GM06990 (cell line): Measurements from ENCODE around the gene S100A16.

Experiments used
- DNase-seq: peaks from one replicate; pipeline ENCODE4 v3.0.0-alpha.2; 2011; ENCODE audit not compliant: insufficient read length; ENCODE audit errors: extremely low read depth
- H3K27me3 ChIP-seq: replicated peaks from 2 replicates; pipeline ENCODE4 v1.6.0; 2011; ENCODE audit warnings: low read length; ENCODE audit not compliant: control insufficient read depth, insufficient read depth
- H3K36me3 ChIP-seq: 2 replicates; pipeline ENCODE4 v1.5.1; 2011; ENCODE audit warnings: low read length; ENCODE audit not compliant: control insufficient read depth, insufficient read depth
- H3K4me3 ChIP-seq: replicated peaks from 2 replicates; pipeline ENCODE4 v1.5.1; 2011; ENCODE audit warnings: low read depth, mild to moderate bottlenecking, control low read depth, low read length
- CTCF ChIP-seq: IDR thresholded peaks from 2 replicates; pipeline ENCODE4 v1.5.1; 2011; ENCODE audit warnings: low read length, control low read depth, mild to moderate bottlenecking, inconsistent platforms; ENCODE audit not compliant: insufficient read depth, poor library complexity, severe bottlenecking

Gene S100A16

GRCh38 chr1:153614189-153614900 lies 1.4 kb upstream of the S100A16 start:
- no peak for DNase-seq
- H3K27me3 ChIP-seq: no peaks in the 10 kb centered on the region; the same call in 1 of the 2 replicates
- H3K36me3 ChIP-seq: no peaks in the 10 kb centered on the region
- no peak overlapping the region for H3K4me3 ChIP-seq
- no peak for TF ChIP-seq CTCF

- H3K4me3 ChIP-seq: no peak overlapping the region
- H3K36me3 ChIP-seq: no peaks in the 10 kb centered on the region
- DNase-seq: no peak
- TF ChIP-seq CTCF: no peak
- H3K27me3 ChIP-seq: no peaks in the 10 kb centered on the region; the same call in 1 of the 2 replicates
Measured at GRCh38 chr1:153613406-153613805, 469 bp upstream of the S100A16 start.

- H3K36me3 ChIP-seq: no peaks in the 10 kb centered on the region
- no peak for TF ChIP-seq CTCF
- no peak for DNase-seq
- no peaks in the 10 kb centered on the region; the same call in 1 of the 2 replicates for H3K27me3 ChIP-seq
- no peak overlapping the region for H3K4me3 ChIP-seq
Measured at GRCh38 chr1:153612111-153612754, 704 bp downstream of the S100A16 start.

- no peak overlapping the region for H3K4me3 ChIP-seq
- no peak for DNase-seq
- no peak for TF ChIP-seq CTCF
- no peaks in the 10 kb centered on the region for H3K36me3 ChIP-seq
- H3K27me3 ChIP-seq: no peaks in the 10 kb centered on the region; the same call in 1 of the 2 replicates
Measured at GRCh38 chr1:153611356-153611755, 1.6 kb downstream of the S100A16 start.

- no peak overlapping the region for H3K4me3 ChIP-seq
- H3K36me3 ChIP-seq: no peaks in the 10 kb centered on the region
- H3K27me3 ChIP-seq: no peaks in the 10 kb centered on the region; the same call in 1 of the 2 replicates
- TF ChIP-seq CTCF: no peak
- no peak for DNase-seq
Measured at GRCh38 chr1:153610811-153611301, 2.1 kb downstream of the S100A16 start.
